ENCODE data around the gene PHTF1.

- TF ChIP-seq EZH2 (IDR thresholded peaks at IDR 0.05; ENCODE audit: borderline replicate concordance, insufficient read depth, low read length, poor library complexity, severe bottlenecking) (no peak), EP300 (conservative IDR thresholded peaks at IDR 0.05; ENCODE audit: poor library complexity, severe bottlenecking) (no peak), CTCF (IDR thresholded peaks at IDR 0.05; ENCODE audit: poor library complexity, severe bottlenecking) (no peak), REST (IDR thresholded peaks at IDR 0.05; ENCODE audit: borderline replicate concordance) (no peak), RAD21 (conservative IDR thresholded peaks at IDR 0.05) (no peak), POLR2AphosphoS5 (IDR thresholded peaks at IDR 0.05) (no peak), SMC3 (conservative IDR thresholded peaks at IDR 0.05; ENCODE audit: poor library complexity) (no peak), TAF1 (IDR thresholded peaks at IDR 0.05; ENCODE audit: low read depth) (no peak), MXI1 (conservative IDR thresholded peaks at IDR 0.05; ENCODE audit: poor library complexity, severe bottlenecking) (no peak)
Measured at GRCh38 chr1:113665071-113665470, 94.2 kb downstream of the PHTF1 start.

Measured in neural cell (in vitro differentiated cells).